Activated naive CD4-positive, alpha-beta T cell treated with anti-CD3 and anti-CD28 coated beads, Interleukin-2, amount 50 U/mL, for 72 hours (primary cell): Measurements from ENCODE around the gene NOS2. TPM values are rescaled to one million over a fixed set of nuclear protein-coding genes. Genes with fewer than 3 reads are reported as not detected.
"Not testable (repeated sequence)": the region's sequence is repeated elsewhere in the genome, so short reads cannot be mapped to it uniquely, and the experiment has no call there.

Experiments
- ATAC-seq, 2 donors: fragments of 150-1000 bp; cut with Tn5 transposase; 2 replicates each; pipeline ENCODE4 v1.10.0; 2021; ENCODE audit warnings: mild to moderate bottlenecking in 2 of 2, moderate library complexity in 2 of 2
- DNase-seq, 2 donors: peaks; one replicate each; pipeline ENCODE4 v3.0.0; 2021 to 2022; ENCODE audit warnings: low spot score in 2 of 2
- H3K27ac Mint-ChIP-seq, 2 donors: one replicate each; pipeline ENCODE4 v1.8.0; 2022; ENCODE audit warnings: mild to moderate bottlenecking in 2 of 2, mixed read lengths in 2 of 2
- H3K36me3 Mint-ChIP-seq, 2 donors: one replicate each; pipeline ENCODE4 v1.8.0; 2022; ENCODE audit warnings: mixed read lengths in 2 of 2
- H3K9me3 Mint-ChIP-seq, 2 donors: one replicate each; pipeline ENCODE4 v1.8.0; 2022; ENCODE audit warnings: mixed read lengths in 2 of 2
- total RNA-seq, 2 donors: library from RNA; stranded (reverse); gene quantifications; one replicate each; pipeline ENCODE4 v1.2.3, GENCODE V29; 2022

Gene NOS2
- total RNA-seq, 2 donors from 2014 or later, result not detected

DNA sequence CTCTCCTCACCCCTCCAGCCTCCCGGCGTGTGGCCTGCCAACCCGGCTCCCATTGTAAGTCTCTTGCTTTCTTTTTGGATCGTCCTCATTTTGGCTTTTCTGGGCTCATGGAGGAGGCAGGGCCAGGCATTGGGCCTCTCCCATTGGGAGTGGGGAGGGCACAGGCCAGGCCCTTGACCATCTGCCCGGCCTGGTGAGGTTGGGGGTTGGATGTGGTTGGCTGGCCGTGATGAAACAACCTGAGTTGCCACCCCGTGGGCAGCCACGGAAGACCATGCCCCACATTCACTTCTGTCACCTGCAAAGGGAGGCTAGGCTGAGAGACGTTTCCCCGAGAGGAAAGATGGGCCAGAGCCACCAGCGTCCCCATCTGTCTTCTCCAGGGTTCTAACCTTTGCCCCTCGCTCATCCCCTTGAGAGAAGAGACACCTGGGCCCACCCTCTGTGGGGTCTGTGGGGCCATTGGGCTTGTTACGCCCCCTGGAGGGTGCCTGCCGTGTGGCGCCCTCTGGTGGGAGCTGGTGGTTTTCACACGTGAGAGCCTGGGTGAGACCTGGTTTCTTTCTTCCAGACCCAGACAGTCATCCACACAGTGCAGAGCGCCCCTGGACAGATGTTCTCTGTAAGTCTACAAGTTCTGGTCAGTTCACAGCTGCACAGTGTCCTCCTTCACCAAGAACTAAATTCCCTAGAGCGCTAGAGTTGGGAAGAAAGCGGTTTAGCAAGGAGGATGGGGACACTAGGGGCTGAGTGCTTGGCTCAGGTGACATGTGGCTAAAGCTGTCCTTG lies 47.3 kb downstream of the NOS2 start:
- H3K9me3 Mint-ChIP-seq, H3K36me3 Mint-ChIP-seq, H3K27ac Mint-ChIP-seq: not testable (repeated sequence)
- ATAC-seq (peak; percentile 59 to 83), DNase-seq (peak in 1 of 2 donors; percentile 47)

GRCh38 chr17:27751622-27752490 lies 48.5 kb downstream of the NOS2 start:
- Mint-ChIP-seq H3K36me3 (no peaks in the 10 kb centered on the region), H3K9me3 (no peaks in the 10 kb centered on the region), H3K27ac (no peak overlapping the region)
- DNase-seq (no peak), ATAC-seq (no peak)

DNA sequence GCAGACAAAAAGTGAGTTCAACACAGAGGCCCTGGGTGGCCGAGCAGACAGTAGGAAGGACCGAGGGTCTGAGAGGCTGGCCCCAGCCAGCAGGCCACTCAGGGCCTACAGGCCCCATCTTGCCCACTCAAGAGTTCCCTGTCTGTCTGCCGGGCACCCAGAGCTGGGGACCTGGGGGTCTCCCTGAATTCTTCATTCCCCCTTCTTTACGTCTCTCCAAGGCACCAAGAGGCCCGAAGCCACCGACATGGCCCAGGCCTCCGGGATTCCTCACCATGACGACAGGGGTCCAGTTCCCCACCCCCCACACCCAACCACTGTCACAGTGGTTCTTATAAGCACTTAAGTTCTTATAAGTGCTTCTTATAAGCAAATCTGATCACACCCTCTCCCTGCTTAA lies 49.2 kb downstream of the NOS2 start:
- Mint-ChIP-seq H3K9me3 (no peaks in the 10 kb centered on the region), H3K27ac (peak overlapping the region in 1 of 2 donors; percentile 60), H3K36me3 (no peaks in the 10 kb centered on the region)
- ATAC-seq, result no peak
- no peak for DNase-seq

DNA sequence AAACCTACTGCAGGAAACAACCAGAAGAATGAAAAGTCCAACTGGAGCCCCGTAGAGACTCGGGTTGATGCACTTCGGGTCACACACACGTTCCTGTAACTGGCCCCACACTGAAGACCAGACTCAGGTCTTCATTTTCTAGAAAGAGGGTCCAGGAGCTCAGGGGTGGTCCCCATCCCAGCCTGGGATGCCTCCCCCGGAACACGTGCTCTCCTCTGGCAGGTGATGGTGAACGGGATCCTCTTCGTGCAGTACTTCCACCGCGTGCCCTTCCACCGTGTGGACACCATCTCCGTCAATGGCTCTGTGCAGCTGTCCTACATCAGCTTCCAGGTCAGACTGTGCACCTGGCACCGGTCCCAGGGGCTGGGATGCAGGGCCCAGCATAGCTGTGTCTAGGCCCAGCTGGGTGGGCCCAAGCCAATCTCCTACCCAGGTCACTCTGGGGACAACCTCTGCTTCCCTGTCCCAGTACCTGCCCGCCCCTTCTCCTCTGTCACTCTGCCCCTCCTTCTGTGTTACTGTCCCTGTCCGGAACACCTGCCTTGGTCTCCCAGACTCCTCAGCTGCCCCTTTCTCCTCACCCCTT lies 50.7 kb downstream of the NOS2 start:
- H3K27ac Mint-ChIP-seq, H3K9me3 Mint-ChIP-seq, H3K36me3 Mint-ChIP-seq, ATAC-seq, DNase-seq: not testable (repeated sequence)

DNA sequence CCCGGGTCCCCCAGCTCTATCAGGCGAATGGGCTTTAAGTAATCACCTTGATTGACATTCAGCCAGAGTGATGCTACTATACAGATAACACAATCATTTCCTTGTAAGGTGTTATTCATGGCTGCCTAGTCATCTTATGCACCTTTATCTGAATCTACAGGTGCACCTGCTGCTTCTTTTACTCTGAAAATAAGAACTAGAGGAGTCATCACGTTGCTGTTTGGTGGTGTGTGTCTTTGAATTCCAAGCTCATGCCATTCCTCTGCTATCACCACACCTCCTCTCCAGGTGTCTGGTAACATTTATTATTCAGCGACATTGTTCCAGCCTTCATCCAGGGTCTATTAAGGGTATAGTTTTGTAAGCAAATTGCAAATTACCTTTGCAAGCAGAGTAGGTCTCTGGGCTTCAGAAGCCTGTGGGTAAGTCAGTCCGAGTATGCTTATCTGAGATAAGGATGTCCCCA lies 51.9 kb downstream of the NOS2 start:
- no peaks in the 10 kb centered on the region for H3K9me3 Mint-ChIP-seq
- no peaks in the 10 kb centered on the region for H3K36me3 Mint-ChIP-seq
- no peak for ATAC-seq
- no peak for DNase-seq
- H3K27ac Mint-ChIP-seq, result no peak overlapping the region

- Mint-ChIP-seq H3K27ac (peak overlapping the region in 1 of 2 donors; percentile 23), H3K9me3 (no peaks in the 10 kb centered on the region), H3K36me3 (no peaks in the 10 kb centered on the region)
- no peak for DNase-seq
- no peak for ATAC-seq
These were observed 52.6 kb downstream of the NOS2 start for GRCh38 chr17:27747462-27748359.

GRCh38 chr17:27746881-27747280 lies 53.4 kb downstream of the NOS2 start:
- Mint-ChIP-seq H3K9me3 (no peaks in the 10 kb centered on the region), H3K36me3 (no peaks in the 10 kb centered on the region), H3K27ac (no peak overlapping the region)
- no peak for DNase-seq
- no peak for ATAC-seq

- not testable (repeated sequence) for H3K9me3 Mint-ChIP-seq, H3K36me3 Mint-ChIP-seq, DNase-seq
- peak overlapping the region in 1 of 2 donors; percentile 72 for H3K27ac Mint-ChIP-seq
- peak in 1 of 2 donors; percentile 38 for ATAC-seq
These were observed 54.0 kb downstream of the NOS2 start for GRCh38 chr17:27746320-27746719.

DNA sequence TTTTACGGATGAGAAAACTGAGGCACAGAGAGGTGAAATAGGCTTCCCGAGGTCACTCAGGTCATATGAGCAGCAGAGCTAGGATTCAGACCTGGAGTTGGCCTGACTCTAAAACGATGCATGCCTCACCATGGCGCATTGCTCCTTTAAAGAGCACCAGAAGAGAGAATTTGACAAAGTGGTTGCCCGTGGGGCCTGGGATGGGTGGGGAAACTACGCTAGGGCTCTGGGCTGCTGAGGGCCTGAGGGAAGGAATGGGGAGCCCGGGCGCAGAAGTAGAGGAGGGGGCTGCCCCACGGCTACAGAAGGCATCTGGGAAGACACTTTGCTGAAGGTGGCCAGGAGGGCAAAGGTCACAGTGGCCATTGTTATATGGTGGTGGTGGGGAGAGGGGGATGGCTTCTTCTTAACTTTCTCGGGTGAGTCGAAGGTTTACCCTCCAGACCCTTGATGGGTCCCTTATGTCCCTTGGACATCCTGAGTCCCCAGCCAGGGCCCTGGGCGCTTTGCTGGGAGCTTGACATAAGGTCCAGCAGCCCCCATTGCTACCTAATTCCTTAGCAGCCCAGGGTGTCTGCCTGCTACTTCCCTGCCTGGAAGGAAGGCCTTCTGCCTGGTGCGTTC lies 55.0 kb downstream of the NOS2 start:
- H3K9me3 Mint-ChIP-seq, H3K27ac Mint-ChIP-seq, ATAC-seq, H3K36me3 Mint-ChIP-seq, DNase-seq: not testable (repeated sequence)

GRCh38 chr17:27743281-27743885 lies 56.9 kb downstream of the NOS2 start:
- no peaks in the 10 kb centered on the region for H3K36me3 Mint-ChIP-seq
- H3K27ac Mint-ChIP-seq, result no peak overlapping the region
- no peak for ATAC-seq
- no peaks in the 10 kb centered on the region for H3K9me3 Mint-ChIP-seq
- no peak for DNase-seq

DNA sequence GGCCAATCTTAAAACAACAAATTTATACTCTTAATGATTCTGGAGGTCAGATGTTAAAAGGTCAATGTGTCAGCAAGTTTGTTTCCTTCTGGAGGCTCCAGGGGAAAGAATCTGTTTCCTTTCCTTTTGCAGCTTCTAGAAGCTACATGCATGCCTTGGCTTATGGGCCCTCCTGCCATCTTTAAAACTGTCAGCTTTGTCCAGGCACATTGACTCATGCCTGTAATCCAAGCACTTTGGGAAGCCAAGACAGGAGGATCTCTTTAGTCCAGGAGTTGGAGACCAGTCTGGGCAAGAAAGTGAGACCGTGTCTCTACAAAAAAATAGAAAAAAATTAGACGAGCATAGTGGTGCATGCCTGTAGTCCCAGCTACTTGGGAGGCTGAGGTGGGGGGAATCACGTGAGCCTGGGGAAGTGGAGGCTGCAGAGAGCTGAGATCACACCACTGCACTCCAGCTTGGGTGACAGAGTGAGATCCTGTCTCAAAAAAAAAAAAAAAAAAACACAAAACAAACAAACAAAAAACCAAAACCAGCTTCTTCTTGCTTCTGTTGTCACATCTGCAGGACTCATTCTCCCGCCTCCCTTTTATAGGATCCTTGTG lies 58.3 kb downstream of the NOS2 start:
- Mint-ChIP-seq H3K9me3 (no peaks in the 10 kb centered on the region), H3K36me3 (no peaks in the 10 kb centered on the region), H3K27ac (no peak overlapping the region)
- DNase-seq (no peak), ATAC-seq (no peak)

- ATAC-seq (no peak), DNase-seq (no peak)
- Mint-ChIP-seq H3K9me3 (no peaks in the 10 kb centered on the region), H3K36me3 (no peaks in the 10 kb centered on the region), H3K27ac (no peak overlapping the region)
These were observed 58.9 kb downstream of the NOS2 start for GRCh38 chr17:27741361-27741861.

GRCh38 chr17:27740541-27740940 lies 59.8 kb downstream of the NOS2 start:
- not testable (repeated sequence) for H3K36me3 Mint-ChIP-seq, H3K27ac Mint-ChIP-seq, H3K9me3 Mint-ChIP-seq, DNase-seq, ATAC-seq

DNA sequence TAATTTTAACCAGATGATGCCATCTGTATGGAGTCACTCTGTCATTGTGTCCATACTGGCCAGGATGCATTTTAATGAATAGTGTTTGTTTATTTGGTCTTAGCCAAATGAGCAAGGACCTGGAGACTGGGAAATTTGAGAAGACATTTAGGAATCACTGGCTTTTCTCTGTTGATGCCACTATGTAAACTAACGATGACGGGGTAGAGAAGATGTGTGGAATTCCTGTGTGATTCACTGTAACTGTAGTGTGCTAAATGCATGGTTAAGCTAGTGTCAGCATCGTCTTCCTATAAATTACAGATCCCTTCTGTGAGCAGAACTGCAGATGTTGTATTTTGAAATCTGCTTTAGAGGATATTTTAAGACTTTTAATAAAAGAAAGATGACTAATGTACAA lies 66.6 kb downstream of the NOS2 start:
- Mint-ChIP-seq H3K27ac (no peak overlapping the region), H3K9me3 (no peaks in the 10 kb centered on the region), H3K36me3 (no peaks in the 10 kb centered on the region)
- ATAC-seq, result no peak
- no peak for DNase-seq

DNA sequence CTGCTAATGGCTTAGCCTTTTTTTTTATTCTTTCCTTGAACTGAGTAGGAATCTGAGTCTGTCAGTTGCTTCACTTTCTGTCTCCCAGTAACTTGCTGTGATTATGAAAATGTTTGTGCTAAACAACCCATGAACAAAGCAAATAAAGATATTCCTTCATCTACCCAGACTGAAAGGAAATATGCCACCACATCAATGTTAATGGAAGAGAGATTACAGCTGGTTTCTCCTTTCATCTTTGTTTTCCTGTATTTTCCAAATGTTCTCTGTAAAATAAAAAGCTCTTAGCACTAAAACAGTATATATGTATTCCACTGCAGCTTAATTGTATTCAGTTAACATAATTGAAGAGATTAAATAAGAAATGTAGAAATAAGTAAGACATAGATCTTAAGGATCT lies 67.6 kb downstream of the NOS2 start:
- not testable (repeated sequence) for H3K36me3 Mint-ChIP-seq, H3K9me3 Mint-ChIP-seq, DNase-seq, ATAC-seq, H3K27ac Mint-ChIP-seq
